NT2/D1 (cell line): ENCODE data around the gene HSPB1.

Experiments
- SUZ12 ChIP-seq: IDR thresholded peaks from 2 replicates; pipeline ENCODE4 v1.6.1; 2011; ENCODE audit not compliant: insufficient read length, insufficient read depth; ENCODE audit errors: extremely low read depth
- YY1 ChIP-seq: IDR thresholded peaks from 2 replicates; pipeline ENCODE4 v1.6.1; 2011; ENCODE audit not compliant: insufficient read length, insufficient read depth
- ZNF274 ChIP-seq: IDR thresholded peaks from 2 replicates; pipeline ENCODE4 v1.6.1; 2011; ENCODE audit warnings: mild to moderate bottlenecking, low read depth, low read length

DNA sequence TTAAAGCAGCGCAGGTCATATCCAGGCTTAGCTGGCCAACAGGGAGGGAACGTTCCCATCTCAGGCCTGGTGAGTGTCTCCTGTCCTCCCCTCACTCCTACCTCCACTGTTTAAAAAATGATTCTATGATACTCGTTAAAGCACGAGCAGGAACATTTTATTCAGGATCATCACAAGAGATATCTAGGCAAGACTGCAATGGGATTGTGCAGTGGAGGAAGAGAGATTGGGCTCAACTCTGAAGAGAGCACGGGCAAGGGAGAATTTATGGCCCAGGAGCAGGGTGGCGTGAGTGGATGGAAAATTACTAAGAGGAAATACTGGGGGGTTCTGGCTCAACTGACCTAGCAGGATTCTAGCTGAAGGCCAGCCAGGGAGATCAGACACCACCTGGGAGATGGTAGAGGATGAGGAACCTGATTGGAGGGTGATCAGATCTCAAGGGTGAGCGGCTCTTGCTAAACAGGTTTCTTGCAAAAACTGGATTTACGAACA lies 9.0 kb upstream of the HSPB1 start:
- TF ChIP-seq YY1 (no peak), ZNF274 (no peak), SUZ12 (no peak)
